GM23338 (cell line): Measurements from ENCODE around the gene DOLPP1. TPM values are rescaled to one million over a fixed set of nuclear protein-coding genes. Genes with fewer than 3 reads are reported as not detected.
A peak's percentile ranks its signal among the peaks of the same experiment; 100 is the strongest.

ENCODE experiments used
- ATAC-seq: fragments of 200-7000 bp; cut with Tn5 transposase; 3 replicates; pipeline ENCODE4 v1.9.1; 2020
- DNase-seq: peaks from one replicate; pipeline ENCODE4 v3.0.0-alpha.2; 2015; ENCODE audit warnings: low spot score
- H2AFZ ChIP-seq: fragments of 200-600 bp; sonication (generic); 2 replicates; pipeline ENCODE4 v1.8.0; 2016; ENCODE audit warnings: antibody characterized with exemption, mild to moderate bottlenecking, moderate library complexity
- H3F3A ChIP-seq: fragments of 200-600 bp; sonication (generic); replicated peaks from 2 replicates; pipeline ENCODE4 v1.8.0; 2017; ENCODE audit warnings: antibody characterized with exemption, mixed run types, low read depth
- H3K27ac ChIP-seq: fragments of 200-600 bp; sonication (generic); 2 replicates; pipeline ENCODE4 v1.6.1; 2016; ENCODE audit warnings: low read depth
- H3K27me3 ChIP-seq: fragments of 200-600 bp; sonication (generic); 2 replicates; pipeline ENCODE4 v1.8.0; 2016; ENCODE audit warnings: mild to moderate bottlenecking, mixed run types, moderate library complexity; ENCODE audit not compliant: insufficient read depth
- H3K36me3 ChIP-seq: fragments of 200-600 bp; sonication (generic); 2 replicates; pipeline ENCODE4 v1.8.0; 2016; ENCODE audit warnings: mild to moderate bottlenecking; ENCODE audit not compliant: insufficient read depth
- H3K4me1 ChIP-seq: fragments of 200-600 bp; sonication (generic); 2 replicates; pipeline ENCODE4 v1.8.0; 2016; ENCODE audit warnings: mild to moderate bottlenecking, moderate library complexity; ENCODE audit not compliant: insufficient read depth
- H3K4me2 ChIP-seq: fragments of 200-600 bp; sonication (generic); 2 replicates; pipeline ENCODE4 v1.7.1; 2017; ENCODE audit warnings: mixed run types
- H3K4me3 ChIP-seq: fragments of 200-600 bp; sonication (generic); 2 replicates; pipeline ENCODE4 v1.6.1; 2016; ENCODE audit warnings: mixed run types
- H3K79me2 ChIP-seq: fragments of 200-600 bp; sonication (generic); replicated peaks from 2 replicates; pipeline ENCODE4 v1.8.0; 2017; ENCODE audit warnings: mild to moderate bottlenecking; ENCODE audit not compliant: insufficient read depth
- H3K9me2 ChIP-seq: fragments of 200-600 bp; sonication (generic); 2 replicates; pipeline ENCODE4 v1.8.0; 2017; ENCODE audit not compliant: insufficient read depth
- H4K20me1 ChIP-seq: fragments of 200-600 bp; sonication (generic); replicated peaks from 2 replicates; pipeline ENCODE4 v1.8.0; 2017; ENCODE audit warnings: mild to moderate bottlenecking; ENCODE audit not compliant: insufficient read depth
- H3K27ac Mint-ChIP-seq: 2 replicates; pipeline ENCODE4 v1.8.0; 2020; ENCODE audit warnings: inconsistent platforms, mild to moderate bottlenecking, moderate library complexity, mixed read lengths
- H3K27me3 Mint-ChIP-seq: 3 replicates; pipeline ENCODE4 v1.8.0; 2022; ENCODE audit warnings: low read depth, mild to moderate bottlenecking, moderate library complexity, mixed read lengths, inconsistent platforms; ENCODE audit not compliant: insufficient read depth, poor library complexity
- H3K36me3 Mint-ChIP-seq: 3 replicates; pipeline ENCODE4 v1.8.0; 2021; ENCODE audit warnings: low read depth, mild to moderate bottlenecking, inconsistent platforms, moderate library complexity, mixed read lengths
- H3K4me1 Mint-ChIP-seq: 3 replicates; pipeline ENCODE4 v1.8.0; 2020; ENCODE audit warnings: mild to moderate bottlenecking, inconsistent platforms, mixed read lengths
- H3K4me3 Mint-ChIP-seq: 3 replicates; pipeline ENCODE4 v1.8.0; 2021; ENCODE audit warnings: moderate library complexity, mild to moderate bottlenecking, inconsistent platforms, mixed read lengths
- H3K9me3 Mint-ChIP-seq: 3 replicates; pipeline ENCODE4 v1.8.0; 2020; ENCODE audit warnings: moderate library complexity, mild to moderate bottlenecking, inconsistent platforms, mixed read lengths
- EZH2 ChIP-seq: fragments of 200-600 bp; sonication (generic); IDR thresholded peaks from one replicate; pipeline ENCODE4 v1.8.0; 2017; ENCODE audit warnings: antibody characterized with exemption, mild to moderate bottlenecking, low read depth; ENCODE audit not compliant: unreplicated experiment
- JUNB ChIP-seq: IDR thresholded peaks from one replicate; pipeline ENCODE4 v1.6.1; 2016; ENCODE audit warnings: antibody characterized with exemption; ENCODE audit not compliant: unreplicated experiment
- NANOG ChIP-seq: IDR thresholded peaks from 2 replicates; pipeline ENCODE4 v1.6.1; 2016; ENCODE audit warnings: antibody characterized with exemption, borderline replicate concordance
- POLR2AphosphoS5 ChIP-seq: IDR thresholded peaks from 2 replicates; pipeline ENCODE4 v1.6.1; 2016; ENCODE audit warnings: antibody characterized with exemption, low read depth
- ZNF114 ChIP-seq: fragments of 250-450 bp; sonication (Bioruptor Pico); IDR thresholded peaks from 2 replicates; pipeline ENCODE4 v1.5.0; 2020; ENCODE audit warnings: mild to moderate bottlenecking, moderate library complexity
- polyA plus RNA-seq: library from polyadenylated mRNA; unstranded; fragments of >200 nt; fragmentation: Nextera tagmentation; extraction: Ambion mirVana; gene quantifications from 2 replicates; pipeline ENCODE4 v1.2.1, GENCODE V29; 2016
- total RNA-seq: library from RNA; depleted of rRNA; stranded (reverse); fragments of >200 nt; shearing (Covaris generic); gene quantifications from 2 replicates; pipeline ENCODE4 v1.2.3, GENCODE V29; 2014
- TF ChIP-seq, protein P1 (sequence below), 2 experiments: fragments of 200-600 bp in 1 of 2; sonication (generic) in 1 of 2; conservative IDR thresholded peaks; 2 replicates each; pipeline versions ENCODE4 v1.5.1 to v1.6.1; 2016 to 2017; ENCODE audit warnings: antibody characterized with exemption in 2 of 2, low read depth in 2 of 2, mild to moderate bottlenecking in 2 of 2, moderate library complexity in 1 of 2
- TF ChIP-seq, protein P2 (sequence below): IDR thresholded peaks from one replicate; pipeline ENCODE4 v1.6.1; 2018; ENCODE audit warnings: antibody characterized with exemption; ENCODE audit not compliant: unreplicated experiment
- TF ChIP-seq, protein P3 (sequence below): IDR thresholded peaks from 2 replicates; pipeline ENCODE4 v1.6.1; 2016; ENCODE audit warnings: antibody characterized with exemption

Gene DOLPP1
- total and polyA plus RNA-seq, 2 experiments from 2014 or later, result 23.3 to 31.9 TPM

DNA sequence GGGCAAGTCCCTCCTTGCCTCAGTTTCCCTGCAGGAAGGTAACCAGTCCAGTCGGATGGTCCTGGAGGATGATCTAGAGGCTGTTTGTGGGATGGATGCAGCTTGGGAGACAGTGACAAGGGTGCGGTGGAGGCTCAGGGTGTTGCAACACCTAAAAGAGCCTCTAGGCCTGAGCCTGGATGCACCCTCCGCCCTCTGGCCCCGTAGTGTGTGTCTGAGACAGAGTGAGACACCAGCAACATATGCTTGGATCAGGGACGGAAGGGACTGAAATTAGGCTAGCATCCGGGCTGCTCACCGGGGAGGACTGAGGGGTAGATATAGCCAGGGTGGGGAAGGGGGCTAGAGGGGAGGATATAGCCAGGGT, 28.6 kb downstream of the DOLPP1 start (continued):
- no peak for TF ChIP-seq ZNF114 (CRISPR knock-in tag)
- TF ChIP-seq EZH2, result no peak

DNA sequence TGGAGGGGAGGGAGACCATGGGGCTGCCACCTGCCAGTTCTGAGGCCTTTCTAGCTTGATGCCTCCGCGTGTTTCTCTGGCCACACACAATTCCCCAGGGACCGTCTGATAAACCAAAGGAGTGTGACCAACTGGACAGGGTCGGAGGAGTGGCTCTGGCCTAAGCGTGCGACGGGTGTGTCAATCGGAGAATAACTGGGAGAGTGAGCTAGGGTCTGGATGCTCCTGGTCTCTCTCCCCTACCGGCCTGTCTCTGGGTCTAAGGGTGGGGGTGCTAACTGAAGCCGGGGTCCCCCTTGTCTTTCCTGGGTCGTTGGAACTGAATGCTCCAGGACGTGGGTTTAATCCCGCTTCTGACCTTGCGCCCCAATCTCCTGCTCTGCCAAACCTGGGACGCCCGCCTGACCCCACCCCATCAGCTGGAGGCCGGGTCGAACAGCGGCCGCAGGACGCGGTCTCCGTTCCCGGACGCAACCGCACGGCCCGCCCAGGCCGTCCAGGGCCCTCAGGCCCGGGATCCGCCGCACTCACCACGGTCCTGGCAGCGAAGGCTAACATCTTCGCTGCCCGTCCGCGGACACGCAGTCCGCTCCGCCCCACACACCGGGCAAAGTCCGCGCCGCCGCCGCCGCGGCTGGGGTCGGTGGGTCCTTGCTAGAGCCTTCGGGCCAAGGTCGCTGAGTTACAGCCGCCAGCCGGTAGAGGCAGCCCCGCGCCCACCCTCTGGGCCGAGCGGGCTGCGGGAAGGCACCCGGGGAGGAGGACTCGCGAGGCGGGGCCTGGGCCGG, 29.2 kb downstream of the DOLPP1 start:
- Histone ChIP-seq H3K36me3 (no peaks in the 10 kb centered on the region), H4K20me1 (peaks cover 6% of the 10 kb centered on the region; the same call in 1 of the 2 replicates), H3K4me1 (peaks cover 8% of the 10 kb centered on the region), H3K27me3 (peaks cover 18% of the 10 kb centered on the region), H3F3A (peaks cover 6% of the 10 kb centered on the region; the same call in 1 of the 2 replicates), H3K27ac (no peak overlapping the region), H3K9me2 (no peaks in the 10 kb centered on the region), H3K79me2 (peaks cover 34% of the 10 kb centered on the region), H2AFZ (peak overlapping the region; percentile 95), H3K4me3 (peak overlapping the region; percentile 96), H3K4me2 (peak overlapping the region; percentile 89)
- H3K27me3 Mint-ChIP-seq, result peaks cover 20% of the 10 kb centered on the region
- TF ChIP-seq, protein P1, sequence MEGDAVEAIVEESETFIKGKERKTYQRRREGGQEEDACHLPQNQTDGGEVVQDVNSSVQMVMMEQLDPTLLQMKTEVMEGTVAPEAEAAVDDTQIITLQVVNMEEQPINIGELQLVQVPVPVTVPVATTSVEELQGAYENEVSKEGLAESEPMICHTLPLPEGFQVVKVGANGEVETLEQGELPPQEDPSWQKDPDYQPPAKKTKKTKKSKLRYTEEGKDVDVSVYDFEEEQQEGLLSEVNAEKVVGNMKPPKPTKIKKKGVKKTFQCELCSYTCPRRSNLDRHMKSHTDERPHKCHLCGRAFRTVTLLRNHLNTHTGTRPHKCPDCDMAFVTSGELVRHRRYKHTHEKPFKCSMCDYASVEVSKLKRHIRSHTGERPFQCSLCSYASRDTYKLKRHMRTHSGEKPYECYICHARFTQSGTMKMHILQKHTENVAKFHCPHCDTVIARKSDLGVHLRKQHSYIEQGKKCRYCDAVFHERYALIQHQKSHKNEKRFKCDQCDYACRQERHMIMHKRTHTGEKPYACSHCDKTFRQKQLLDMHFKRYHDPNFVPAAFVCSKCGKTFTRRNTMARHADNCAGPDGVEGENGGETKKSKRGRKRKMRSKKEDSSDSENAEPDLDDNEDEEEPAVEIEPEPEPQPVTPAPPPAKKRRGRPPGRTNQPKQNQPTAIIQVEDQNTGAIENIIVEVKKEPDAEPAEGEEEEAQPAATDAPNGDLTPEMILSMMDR (conservative IDR thresholded peaks at IDR 0.05; ENCODE audit: low read depth in 2 of 2), result no peak
- no peak overlapping the region for H3K27ac Mint-ChIP-seq
- no peaks in the 10 kb centered on the region for H3K9me3 Mint-ChIP-seq
- H3K4me3 Mint-ChIP-seq, result peak overlapping the region; percentile 90
- peak; percentile 14 for ATAC-seq
- peak; percentile 49 for DNase-seq
- H3K4me1 Mint-ChIP-seq, result peaks cover 13% of the 10 kb centered on the region
- H3K36me3 Mint-ChIP-seq, result no peaks in the 10 kb centered on the region; the same call in 1 of the 3 replicates

DNA sequence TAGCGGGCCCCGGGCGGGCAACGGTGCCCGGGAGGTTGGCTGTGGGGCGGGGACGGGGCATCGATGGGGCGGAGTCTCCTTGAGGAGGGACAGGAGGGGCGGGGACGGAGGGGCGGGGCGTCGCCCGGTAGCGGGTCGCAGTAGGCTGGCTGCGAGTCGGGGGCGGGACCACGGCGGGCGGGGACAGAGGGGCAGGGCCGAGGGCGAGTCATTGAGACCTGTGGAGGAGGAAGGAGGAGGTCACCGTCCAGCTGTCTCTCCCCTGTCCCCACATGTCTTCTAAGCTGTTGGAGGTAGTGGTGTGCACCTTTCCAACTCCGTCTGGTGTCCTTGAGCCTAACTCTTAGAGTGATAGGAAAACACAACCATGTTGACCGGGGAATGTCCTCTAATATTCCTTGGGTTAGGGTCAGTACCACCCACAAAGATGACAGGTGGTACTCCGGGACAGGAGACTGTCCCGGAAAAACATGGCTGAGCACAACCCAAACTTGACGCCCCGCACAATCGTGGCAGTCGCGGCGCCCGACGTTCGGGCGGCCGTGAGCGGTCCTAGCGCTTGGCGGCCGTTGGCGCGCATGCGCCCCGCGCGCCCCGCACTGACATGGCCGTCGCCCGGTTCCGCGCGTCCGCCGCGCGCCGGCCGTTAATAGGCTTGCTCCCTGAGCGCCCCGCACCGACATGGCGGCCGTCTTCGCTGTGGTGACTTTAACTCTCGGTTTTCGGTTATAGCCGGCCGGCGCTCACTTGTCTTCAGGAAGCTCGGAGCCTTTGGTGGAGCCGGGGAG, 30.0 kb downstream of the DOLPP1 start, which contains the start of the genes CRAT and PTPA:
Gene CRAT, minus strand, starts transcription at position 54 of the 788 bp plus-strand sequence. CDS start 284 bp downstream, outside the sequence.
Gene PTPA, plus strand, starts transcription at position 676 of the 788 bp plus-strand sequence. CDS start 186 bp downstream, outside the sequence.
- peak; percentile 95 for DNase-seq
- no peaks in the 10 kb centered on the region for H3K36me3 ChIP-seq
- peak within 1 kb of the TSS; percentile 99 for H3K27ac ChIP-seq
- peak within 1 kb of the TSS; percentile 98 for H3K4me2 ChIP-seq
- H2AFZ ChIP-seq, result peak within 1 kb of the TSS; percentile 95
- peaks cover 42% of the 10 kb centered on the region for H3K79me2 ChIP-seq
- H3K4me3 ChIP-seq, result peak within 1 kb of the TSS; percentile 96
- TF ChIP-seq, protein P2, sequence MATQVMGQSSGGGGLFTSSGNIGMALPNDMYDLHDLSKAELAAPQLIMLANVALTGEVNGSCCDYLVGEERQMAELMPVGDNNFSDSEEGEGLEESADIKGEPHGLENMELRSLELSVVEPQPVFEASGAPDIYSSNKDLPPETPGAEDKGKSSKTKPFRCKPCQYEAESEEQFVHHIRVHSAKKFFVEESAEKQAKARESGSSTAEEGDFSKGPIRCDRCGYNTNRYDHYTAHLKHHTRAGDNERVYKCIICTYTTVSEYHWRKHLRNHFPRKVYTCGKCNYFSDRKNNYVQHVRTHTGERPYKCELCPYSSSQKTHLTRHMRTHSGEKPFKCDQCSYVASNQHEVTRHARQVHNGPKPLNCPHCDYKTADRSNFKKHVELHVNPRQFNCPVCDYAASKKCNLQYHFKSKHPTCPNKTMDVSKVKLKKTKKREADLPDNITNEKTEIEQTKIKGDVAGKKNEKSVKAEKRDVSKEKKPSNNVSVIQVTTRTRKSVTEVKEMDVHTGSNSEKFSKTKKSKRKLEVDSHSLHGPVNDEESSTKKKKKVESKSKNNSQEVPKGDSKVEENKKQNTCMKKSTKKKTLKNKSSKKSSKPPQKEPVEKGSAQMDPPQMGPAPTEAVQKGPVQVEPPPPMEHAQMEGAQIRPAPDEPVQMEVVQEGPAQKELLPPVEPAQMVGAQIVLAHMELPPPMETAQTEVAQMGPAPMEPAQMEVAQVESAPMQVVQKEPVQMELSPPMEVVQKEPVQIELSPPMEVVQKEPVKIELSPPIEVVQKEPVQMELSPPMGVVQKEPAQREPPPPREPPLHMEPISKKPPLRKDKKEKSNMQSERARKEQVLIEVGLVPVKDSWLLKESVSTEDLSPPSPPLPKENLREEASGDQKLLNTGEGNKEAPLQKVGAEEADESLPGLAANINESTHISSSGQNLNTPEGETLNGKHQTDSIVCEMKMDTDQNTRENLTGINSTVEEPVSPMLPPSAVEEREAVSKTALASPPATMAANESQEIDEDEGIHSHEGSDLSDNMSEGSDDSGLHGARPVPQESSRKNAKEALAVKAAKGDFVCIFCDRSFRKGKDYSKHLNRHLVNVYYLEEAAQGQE, result no peak
- TF ChIP-seq ZNF114 (CRISPR knock-in tag), result no peak
- TF ChIP-seq JUNB, result no peak
- TF ChIP-seq, protein P3, sequence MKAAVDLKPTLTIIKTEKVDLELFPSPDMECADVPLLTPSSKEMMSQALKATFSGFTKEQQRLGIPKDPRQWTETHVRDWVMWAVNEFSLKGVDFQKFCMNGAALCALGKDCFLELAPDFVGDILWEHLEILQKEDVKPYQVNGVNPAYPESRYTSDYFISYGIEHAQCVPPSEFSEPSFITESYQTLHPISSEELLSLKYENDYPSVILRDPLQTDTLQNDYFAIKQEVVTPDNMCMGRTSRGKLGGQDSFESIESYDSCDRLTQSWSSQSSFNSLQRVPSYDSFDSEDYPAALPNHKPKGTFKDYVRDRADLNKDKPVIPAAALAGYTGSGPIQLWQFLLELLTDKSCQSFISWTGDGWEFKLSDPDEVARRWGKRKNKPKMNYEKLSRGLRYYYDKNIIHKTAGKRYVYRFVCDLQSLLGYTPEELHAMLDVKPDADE, result peak; percentile 13; the same call in 1 of the 2 replicates
- TF ChIP-seq POLR2AphosphoS5, result peak; percentile 97
- TF ChIP-seq NANOG, result no peak
- TF ChIP-seq EZH2, result no peak
- H3K9me2 ChIP-seq, result no peaks in the 10 kb centered on the region
- peaks cover 14% of the 10 kb centered on the region; the same call in 1 of the 2 replicates for H4K20me1 ChIP-seq
- Mint-ChIP-seq H3K36me3 (no peaks in the 10 kb centered on the region; the same call in 1 of the 3 replicates), H3K4me1 (peaks cover 13% of the 10 kb centered on the region), H3K27ac (peak within 1 kb of the TSS; percentile 98), H3K27me3 (peaks cover 20% of the 10 kb centered on the region), H3K4me3 (peak within 1 kb of the TSS; percentile 90), H3K9me3 (no peaks in the 10 kb centered on the region)
- peaks cover 6% of the 10 kb centered on the region; the same call in 1 of the 2 replicates for H3F3A ChIP-seq
- peaks cover 18% of the 10 kb centered on the region for H3K27me3 ChIP-seq
- peaks cover 8% of the 10 kb centered on the region for H3K4me1 ChIP-seq
- ATAC-seq, result peak; percentile 85
